ENCODE results near the gene MGA. TPM values are rescaled to one million over a fixed set of nuclear protein-coding genes. Genes with fewer than 3 reads are reported as not detected.

Gene MGA
- polyA plus RNA-seq, 1 donor (not counting 4 experiments of a cell fraction or from before 2014, with no cell fraction given): 6.3 TPM

DNA sequence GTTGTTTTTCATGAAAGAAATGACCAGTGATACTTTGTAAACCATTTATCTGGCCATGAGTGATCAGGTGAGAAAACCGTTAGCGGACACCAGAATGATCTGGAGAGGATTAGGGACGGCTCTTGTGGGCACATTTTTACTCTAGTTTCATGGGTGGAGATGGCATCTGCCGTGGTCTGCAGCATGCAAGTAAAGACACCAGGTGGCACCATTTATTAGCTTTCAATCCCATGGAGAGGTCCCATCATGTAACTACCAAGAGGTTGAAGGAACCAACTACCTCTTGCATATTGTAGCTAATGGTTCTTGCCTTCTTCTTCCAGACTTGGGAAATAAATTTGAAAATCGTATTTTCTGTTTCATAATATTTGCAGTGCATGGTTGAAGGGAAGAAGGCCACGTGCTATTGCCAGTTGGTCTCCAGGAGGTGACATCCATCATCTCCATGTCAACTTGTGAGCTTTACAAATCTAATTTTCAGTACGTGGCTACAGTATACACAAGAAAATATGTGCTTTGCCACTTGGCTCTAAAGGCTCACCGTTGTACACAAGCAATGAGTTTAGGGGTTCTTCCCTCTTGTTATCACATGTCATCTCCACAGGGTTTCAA is 112.6 kb downstream of the MGA start:
- H3K9ac ChIP-seq (ENCODE audit: control insufficient read depth, extremely low read depth, insufficient read depth, low read length): no peak overlapping the region
- dilution Hi-C loops (cut with MboI; ENCODE audit: extremely low pct_ligation_motif_present, low sequenced_read_pairs): no loop called here
- FAIRE-seq: peak; percentile 79

DNA sequence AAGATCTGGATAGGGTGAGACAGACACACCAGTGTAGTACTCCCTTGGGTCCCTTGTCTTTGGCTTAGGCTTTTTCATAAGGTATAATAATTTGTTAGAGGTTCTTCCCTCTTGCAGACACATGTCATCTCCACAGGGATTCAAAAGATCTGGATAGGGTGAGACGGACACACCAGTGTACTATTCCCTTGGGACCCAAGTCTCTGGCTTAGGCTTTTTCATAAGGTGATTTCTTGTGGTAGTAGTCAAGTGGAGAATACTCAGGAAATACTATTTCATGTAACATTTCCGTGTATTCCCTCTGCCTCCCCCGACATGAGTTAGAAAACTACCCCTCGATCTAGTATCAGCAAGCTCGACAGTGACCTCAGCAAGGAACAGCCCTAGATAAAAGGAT is 113.1 kb downstream of the MGA start:
- H3K27me3 ChIP-seq (ENCODE audit: control insufficient read depth, extremely low read depth, insufficient read depth, low read length): no peaks in the 10 kb centered on the region
- peaks cover 36% of the 10 kb centered on the region for H3K4me1 ChIP-seq (ENCODE audit: control insufficient read depth, extremely low read depth, insufficient read depth, low read length)
- peak overlapping the region; percentile 84 for H3K9ac ChIP-seq (ENCODE audit: control insufficient read depth, extremely low read depth, insufficient read depth, low read length)
- H2AFZ ChIP-seq (ENCODE audit: control insufficient read depth, low read length): no peak overlapping the region
- peaks cover 1 to 4% of the 10 kb centered on the region in 2 experiments for H3K36me3 ChIP-seq (ENCODE audit: control insufficient read depth in 2 of 2, extremely low read depth in 1 of 2, insufficient read depth in 2 of 2, low read length in 2 of 2)
- dilution Hi-C loops (cut with MboI; ENCODE audit: extremely low pct_ligation_motif_present, low sequenced_read_pairs): no loop called here
- TF ChIP-seq EZH2 (IDR thresholded peaks at IDR 0.05; ENCODE audit: low read length): no peak
- TF ChIP-seq, protein P1, sequence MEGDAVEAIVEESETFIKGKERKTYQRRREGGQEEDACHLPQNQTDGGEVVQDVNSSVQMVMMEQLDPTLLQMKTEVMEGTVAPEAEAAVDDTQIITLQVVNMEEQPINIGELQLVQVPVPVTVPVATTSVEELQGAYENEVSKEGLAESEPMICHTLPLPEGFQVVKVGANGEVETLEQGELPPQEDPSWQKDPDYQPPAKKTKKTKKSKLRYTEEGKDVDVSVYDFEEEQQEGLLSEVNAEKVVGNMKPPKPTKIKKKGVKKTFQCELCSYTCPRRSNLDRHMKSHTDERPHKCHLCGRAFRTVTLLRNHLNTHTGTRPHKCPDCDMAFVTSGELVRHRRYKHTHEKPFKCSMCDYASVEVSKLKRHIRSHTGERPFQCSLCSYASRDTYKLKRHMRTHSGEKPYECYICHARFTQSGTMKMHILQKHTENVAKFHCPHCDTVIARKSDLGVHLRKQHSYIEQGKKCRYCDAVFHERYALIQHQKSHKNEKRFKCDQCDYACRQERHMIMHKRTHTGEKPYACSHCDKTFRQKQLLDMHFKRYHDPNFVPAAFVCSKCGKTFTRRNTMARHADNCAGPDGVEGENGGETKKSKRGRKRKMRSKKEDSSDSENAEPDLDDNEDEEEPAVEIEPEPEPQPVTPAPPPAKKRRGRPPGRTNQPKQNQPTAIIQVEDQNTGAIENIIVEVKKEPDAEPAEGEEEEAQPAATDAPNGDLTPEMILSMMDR (optimal IDR thresholded peaks at IDR 0.05 in 1 of 3, IDR thresholded peaks at IDR 0.05 in 1 of 3, conservative IDR thresholded peaks at IDR 0.05 in 1 of 3; ENCODE audit: extremely low read depth in 1 of 3, insufficient read depth in 2 of 3, low read length in 3 of 3): no peak
- H3K27ac ChIP-seq (ENCODE audit: control insufficient read depth, insufficient read depth, low read length): peak overlapping the region; percentile 95
- no peak for FAIRE-seq
- no peaks in the 10 kb centered on the region for H3K9me1 ChIP-seq (ENCODE audit: control insufficient read depth, extremely low read depth, insufficient read depth, low read length)
- peak overlapping the region in 1 of 3 experiments; percentile 71 for H3K4me3 ChIP-seq (ENCODE audit: control insufficient read depth in 2 of 3, extremely low read depth in 1 of 3, insufficient read depth in 2 of 3, low read depth in 1 of 3, low read length in 3 of 3)
- peak overlapping the region; percentile 96 for H3K4me2 ChIP-seq (ENCODE audit: control insufficient read depth, extremely low read depth, insufficient read depth, low read depth, low read length)
- no peaks in the 10 kb centered on the region for H4K20me1 ChIP-seq (ENCODE audit: control insufficient read depth, extremely low read depth, insufficient read depth, low read length)
- H3K9me3 ChIP-seq (ENCODE audit: control insufficient read depth, low read depth, low read length): no peaks in the 10 kb centered on the region
- DNase-seq (ENCODE audit: low read depth, low spot score): no peak
- peaks cover 35% of the 10 kb centered on the region for H3K79me2 ChIP-seq (ENCODE audit: control insufficient read depth, insufficient read depth, low read length)

More for the DNA sequence above, 112.6 kb downstream of the MGA start:
- Histone ChIP-seq H4K20me1 (ENCODE audit: control insufficient read depth, extremely low read depth, insufficient read depth, low read length) (no peaks in the 10 kb centered on the region), H3K4me2 (ENCODE audit: control insufficient read depth, extremely low read depth, insufficient read depth, low read depth, low read length) (no peak overlapping the region), H3K27ac (ENCODE audit: control insufficient read depth, insufficient read depth, low read length) (no peak overlapping the region), H3K9me3 (ENCODE audit: control insufficient read depth, low read depth, low read length) (no peaks in the 10 kb centered on the region), H3K27me3 (ENCODE audit: control insufficient read depth, extremely low read depth, insufficient read depth, low read length) (no peaks in the 10 kb centered on the region), H3K4me1 (ENCODE audit: control insufficient read depth, extremely low read depth, insufficient read depth, low read length) (peaks cover 31% of the 10 kb centered on the region), H3K4me3 (ENCODE audit: control insufficient read depth in 2 of 3, extremely low read depth in 1 of 3, insufficient read depth in 2 of 3, low read depth in 1 of 3, low read length in 3 of 3) (no peak overlapping the region), H3K9me1 (ENCODE audit: control insufficient read depth, extremely low read depth, insufficient read depth, low read length) (no peaks in the 10 kb centered on the region), H2AFZ (ENCODE audit: control insufficient read depth, low read length) (no peak overlapping the region), H3K36me3 (ENCODE audit: control insufficient read depth in 2 of 2, extremely low read depth in 1 of 2, insufficient read depth in 2 of 2, low read length in 2 of 2) (peaks cover 1 to 4% of the 10 kb centered on the region in 2 experiments), H3K79me2 (ENCODE audit: control insufficient read depth, insufficient read depth, low read length) (peaks cover 30% of the 10 kb centered on the region)
- TF ChIP-seq, protein P1 (optimal IDR thresholded peaks at IDR 0.05 in 1 of 3, IDR thresholded peaks at IDR 0.05 in 1 of 3, conservative IDR thresholded peaks at IDR 0.05 in 1 of 3; ENCODE audit: extremely low read depth in 1 of 3, insufficient read depth in 2 of 3, low read length in 3 of 3): peak; percentile 70 to 92 (median 89)
- no peak for TF ChIP-seq EZH2 (IDR thresholded peaks at IDR 0.05; ENCODE audit: low read length)
- no peak for DNase-seq (ENCODE audit: low read depth, low spot score)

Data from keratinocyte (primary cell).